HS-5 (cell line): ENCODE measurements around the gene HAAO.

Experiments used
- DNase-seq: peaks from one replicate; pipeline ENCODE4 v3.0.0-alpha.2; 2012; ENCODE audit warnings: low read depth

The HAAO gene

GRCh38 chr2:42812899-42813479 lies 20.6 kb upstream of the HAAO start:
- DNase-seq = no peak

GRCh38 chr2:42810971-42811811 lies 18.8 kb upstream of the HAAO start:
- DNase-seq = no peak

GRCh38 chr2:42810121-42810970 lies 18.0 kb upstream of the HAAO start:
- peak; percentile 93 for DNase-seq

GRCh38 chr2:42809819-42810120 lies 17.4 kb upstream of the HAAO start:
- DNase-seq = no peak

- DNase-seq = no peak
Measured at GRCh38 chr2:42809131-42809818, 16.9 kb upstream of the HAAO start.

- DNase-seq = no peak
Measured at GRCh38 chr2:42808301-42808700, 15.9 kb upstream of the HAAO start.

GRCh38 chr2:42806786-42807185 lies 14.4 kb upstream of the HAAO start:
- DNase-seq = no peak

- no peak for DNase-seq
Measured at GRCh38 chr2:42804891-42805290, 12.5 kb upstream of the HAAO start.

GRCh38 chr2:42804338-42804737 lies 12.0 kb upstream of the HAAO start:
- no peak for DNase-seq

- no peak for DNase-seq
Measured at GRCh38 chr2:42802150-42802549, 9.8 kb upstream of the HAAO start.

- DNase-seq = no peak
Measured at GRCh38 chr2:42801381-42801780, 9.0 kb upstream of the HAAO start.

- no peak for DNase-seq
Measured at GRCh38 chr2:42800981-42801380, 8.6 kb upstream of the HAAO start.

- DNase-seq = no peak
Measured at GRCh38 chr2:42800461-42800962, 8.1 kb upstream of the HAAO start.

- DNase-seq = no peak
Measured at GRCh38 chr2:42799881-42800280, 7.5 kb upstream of the HAAO start.

GRCh38 chr2:42797281-42797680 lies 4.9 kb upstream of the HAAO start:
- no peak for DNase-seq

GRCh38 chr2:42796427-42797248 lies 4.3 kb upstream of the HAAO start:
- no peak for DNase-seq

GRCh38 chr2:42795841-42796301 lies 3.5 kb upstream of the HAAO start:
- no peak for DNase-seq

GRCh38 chr2:42795275-42795674 lies 2.9 kb upstream of the HAAO start:
- DNase-seq = no peak

- DNase-seq = no peak
Measured at GRCh38 chr2:42794271-42795046, 2.1 kb upstream of the HAAO start.
